HG02610 (cell line): ENCODE results near the gene MFSD6.
"Not testable (repeated sequence)": the region's sequence is repeated elsewhere in the genome, so short reads cannot be mapped to it uniquely, and the experiment has no call there.

Source experiments
- ATAC-seq: cut with Tn5 transposase; IDR thresholded peaks from one replicate; pipeline ENCODE4 v1.9.1; 2021; ENCODE audit warnings: mild to moderate bottlenecking, moderate library complexity; ENCODE audit not compliant: unreplicated experiment

The MFSD6 gene

DNA sequence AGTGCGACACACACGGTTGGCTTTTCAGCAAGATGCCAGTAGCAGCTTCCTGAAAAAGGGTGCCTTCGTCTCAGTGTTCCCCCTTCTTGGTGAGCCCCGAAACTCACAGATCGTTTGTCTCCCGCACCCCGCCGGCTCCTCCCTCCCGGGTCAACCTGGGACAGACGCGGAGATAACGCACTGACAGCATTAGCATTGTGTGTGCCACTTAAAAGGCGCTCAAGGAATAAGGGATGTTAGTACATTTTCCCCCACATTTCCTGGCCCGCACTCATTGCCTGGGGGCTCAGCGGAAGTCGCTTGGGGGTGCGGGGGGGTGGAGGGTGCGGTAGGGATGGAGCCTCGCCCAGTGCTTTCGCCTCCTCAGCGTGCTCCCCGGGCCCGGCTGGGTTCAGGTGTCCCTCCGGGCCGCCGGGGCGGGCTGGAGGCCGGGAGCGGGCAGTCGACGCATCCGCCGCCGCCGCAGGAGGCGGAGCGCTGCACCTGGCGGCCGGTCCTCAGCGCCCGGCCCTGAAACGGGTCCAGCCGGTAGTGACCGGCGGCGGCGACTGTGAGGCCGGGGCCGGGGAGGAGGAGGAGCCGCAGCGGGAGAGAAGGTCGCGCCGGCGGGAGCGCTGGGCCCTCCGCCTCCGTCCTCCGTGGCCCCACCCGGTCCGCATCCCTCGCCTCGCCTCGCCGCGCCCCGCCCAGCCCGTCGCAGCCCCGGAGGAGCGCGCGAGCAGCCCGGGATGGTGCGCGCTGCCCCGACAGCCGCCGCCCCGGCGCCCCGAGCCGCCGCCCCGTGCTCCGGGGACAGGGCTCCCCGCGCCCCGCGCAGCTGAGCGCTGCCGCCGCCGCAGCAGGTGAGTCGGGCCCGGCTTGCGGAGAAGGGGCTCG lies at the start of gene MFSD6:
MFSD6 (plus strand) TSS at position 694 of the 876 bp plus-strand sequence. CDS start 27,675 bp downstream, outside the sequence.
- peak; percentile 61 for ATAC-seq

DNA sequence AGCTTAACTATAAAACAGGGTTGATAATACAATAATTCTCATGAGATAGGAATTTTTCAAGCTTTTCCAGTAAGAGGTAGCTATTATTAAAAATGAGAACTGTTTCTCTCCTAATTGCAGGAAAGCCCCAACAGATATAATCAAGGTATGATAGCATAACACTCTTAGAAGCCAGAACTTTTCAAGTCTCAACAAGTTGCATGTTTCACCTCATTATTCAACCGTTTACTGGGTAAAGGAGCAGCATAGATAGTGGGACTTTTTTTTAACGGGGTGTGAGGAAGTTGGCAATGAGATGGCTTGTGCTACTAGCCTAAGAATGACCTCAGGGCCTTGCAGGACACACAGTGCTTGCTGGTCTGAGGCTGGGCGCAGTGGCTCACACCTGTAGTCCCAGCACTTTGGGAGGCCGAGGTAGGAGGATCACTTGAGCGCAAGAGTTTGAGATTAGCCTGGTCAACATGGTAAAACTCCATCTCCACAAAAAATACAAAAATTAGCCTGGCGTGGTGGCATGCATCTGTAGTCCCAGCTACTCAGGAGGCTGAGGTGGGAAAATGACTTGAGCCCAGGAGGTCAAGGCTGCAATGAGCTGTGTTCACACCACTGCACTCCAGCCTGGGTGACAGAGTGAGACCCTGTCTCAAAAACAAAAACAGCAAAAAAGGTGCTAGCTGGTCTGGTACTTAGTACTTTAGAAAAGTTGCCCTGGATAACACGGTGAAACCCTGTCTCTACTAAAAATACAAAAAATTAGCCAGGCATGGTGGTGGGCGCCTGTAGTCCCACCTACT lies 49.3 kb upstream of the MFSD6 start:
- not testable (repeated sequence) for ATAC-seq

DNA sequence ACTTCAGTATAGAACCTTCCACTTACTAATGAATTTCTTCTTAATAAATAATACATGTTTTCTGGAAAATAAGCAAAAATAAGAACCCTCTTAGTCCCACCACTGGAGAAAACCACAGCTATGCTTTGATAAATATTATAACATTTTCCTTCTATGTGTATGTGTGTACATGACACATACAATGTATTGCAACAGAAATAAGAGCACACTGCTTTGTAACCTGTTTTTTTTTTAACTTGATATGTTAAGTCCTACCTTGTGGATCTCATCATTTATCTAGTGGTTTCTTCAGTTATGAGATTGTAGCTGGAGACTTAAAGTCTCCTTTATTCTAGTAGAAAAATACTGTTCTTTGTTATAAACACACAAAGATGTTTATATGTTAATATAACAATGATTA lies 47.6 kb upstream of the MFSD6 start:
- ATAC-seq, result no peak

DNA sequence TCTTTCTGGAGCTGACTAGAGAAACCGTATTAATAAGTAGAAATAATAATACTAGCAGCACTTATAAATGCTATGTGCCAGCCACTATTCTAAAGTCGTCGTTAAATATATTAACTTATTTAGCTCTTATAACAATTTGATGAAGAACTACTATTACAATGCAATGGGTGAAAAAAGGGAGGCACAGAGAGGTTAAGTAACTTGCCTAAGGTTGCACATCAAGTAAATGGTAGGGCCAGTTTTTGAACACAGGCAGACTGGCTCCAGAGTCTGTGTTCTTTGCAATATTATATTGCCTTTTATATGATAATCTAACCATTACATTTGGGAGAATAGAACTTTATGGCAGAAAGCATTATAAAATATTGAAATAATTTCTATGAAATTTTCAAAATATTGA lies 47.2 kb upstream of the MFSD6 start:
- no peak for ATAC-seq

DNA sequence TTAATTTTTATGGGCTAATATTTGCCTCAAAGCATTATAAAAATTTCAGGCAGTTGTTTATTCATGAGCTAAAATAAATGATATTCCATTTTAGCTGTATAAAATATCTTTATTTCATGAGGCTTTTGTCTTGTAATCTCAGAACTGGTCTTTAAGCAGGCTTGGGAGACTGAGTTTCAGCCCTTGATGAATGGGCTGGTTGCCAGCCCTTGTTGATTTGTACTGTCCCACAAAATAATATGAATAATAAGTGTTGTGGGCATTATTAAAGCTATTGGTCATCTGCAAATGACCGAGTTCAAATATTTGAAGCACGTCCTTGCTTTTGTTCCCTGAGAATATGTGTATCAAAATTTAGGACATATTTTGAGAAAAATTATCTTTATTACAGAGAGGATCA lies 46.6 kb upstream of the MFSD6 start:
- no peak for ATAC-seq

DNA sequence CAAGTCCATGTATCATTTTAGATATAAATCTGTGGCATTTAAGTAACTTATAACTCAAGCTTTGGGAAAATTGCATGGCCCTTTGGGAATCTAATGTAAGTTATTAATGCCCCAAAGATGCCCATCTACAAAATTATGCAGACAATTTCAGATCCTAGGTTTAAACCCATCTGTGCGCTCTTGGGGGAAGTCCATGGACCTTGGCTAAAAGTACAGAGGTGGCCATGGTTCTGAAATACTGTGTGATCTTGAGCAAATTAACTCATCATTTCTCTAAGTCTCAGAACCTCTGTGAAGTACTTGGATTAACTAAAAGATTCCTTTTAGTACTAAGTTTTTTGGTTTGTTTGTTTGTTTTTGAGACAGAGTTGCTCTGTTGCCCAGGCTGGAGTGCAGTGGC lies 45.3 kb upstream of the MFSD6 start:
- ATAC-seq, result no peak

DNA sequence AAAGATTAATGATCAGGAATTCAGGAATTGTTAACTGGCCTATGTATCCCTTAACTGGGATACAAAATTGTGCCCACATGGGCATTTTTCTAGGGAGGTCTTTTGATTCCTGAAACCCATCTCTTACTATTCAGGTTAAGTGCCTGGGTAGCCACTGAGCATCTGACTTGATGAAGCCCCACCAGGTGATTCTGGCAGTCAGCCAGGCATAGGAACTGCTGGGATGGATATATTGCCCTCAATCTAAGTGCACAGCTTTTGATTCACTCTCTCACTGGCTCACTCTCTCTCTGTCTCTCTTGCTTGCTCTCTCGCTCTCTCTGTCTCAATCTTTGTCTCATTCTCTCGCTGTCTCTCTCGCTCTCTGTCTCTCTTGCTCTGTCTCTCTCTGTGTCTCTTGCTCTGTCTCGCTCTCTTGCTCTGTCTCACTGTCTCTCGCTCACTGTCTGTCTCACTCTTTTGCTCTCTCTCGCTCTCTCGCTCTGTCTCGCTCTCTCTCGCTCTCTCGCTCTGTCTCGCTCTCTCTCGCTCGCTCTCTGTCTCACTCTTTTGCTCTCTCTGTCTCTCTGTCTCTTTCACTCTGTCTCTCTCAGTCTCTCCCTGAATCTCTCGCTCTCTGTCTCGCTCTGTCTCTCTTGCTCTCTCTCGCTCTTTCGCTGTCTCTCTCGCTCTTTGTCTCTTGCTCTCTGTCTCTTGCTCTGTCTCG lies 42.5 kb upstream of the MFSD6 start:
- ATAC-seq, result no peak

DNA sequence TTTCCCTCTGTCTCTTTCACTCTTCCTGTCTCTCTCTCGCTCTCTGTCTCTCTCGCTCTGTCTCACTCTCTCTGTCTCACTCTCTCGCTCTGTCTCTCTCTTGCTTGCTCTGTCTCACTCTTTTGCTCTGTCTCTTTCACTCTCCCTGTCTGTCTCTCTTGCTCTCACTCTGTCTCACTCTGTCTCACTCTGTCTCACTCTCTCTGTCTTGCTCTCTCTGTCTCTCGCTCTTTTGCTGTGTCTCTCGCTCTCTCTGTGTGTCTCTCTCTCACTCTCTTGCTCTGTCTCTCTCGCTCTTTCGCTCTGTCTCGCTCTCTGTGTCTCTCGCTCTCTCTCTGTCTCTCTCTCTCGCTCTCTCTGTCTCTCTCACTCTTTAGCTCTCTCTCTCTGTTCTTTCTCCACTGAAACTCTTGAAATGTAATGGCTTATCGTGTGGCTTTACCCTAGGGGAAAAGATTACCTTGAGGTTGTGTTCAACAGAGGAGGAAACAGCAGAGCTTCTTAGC lies 41.9 kb upstream of the MFSD6 start:
- ATAC-seq, result no peak

DNA sequence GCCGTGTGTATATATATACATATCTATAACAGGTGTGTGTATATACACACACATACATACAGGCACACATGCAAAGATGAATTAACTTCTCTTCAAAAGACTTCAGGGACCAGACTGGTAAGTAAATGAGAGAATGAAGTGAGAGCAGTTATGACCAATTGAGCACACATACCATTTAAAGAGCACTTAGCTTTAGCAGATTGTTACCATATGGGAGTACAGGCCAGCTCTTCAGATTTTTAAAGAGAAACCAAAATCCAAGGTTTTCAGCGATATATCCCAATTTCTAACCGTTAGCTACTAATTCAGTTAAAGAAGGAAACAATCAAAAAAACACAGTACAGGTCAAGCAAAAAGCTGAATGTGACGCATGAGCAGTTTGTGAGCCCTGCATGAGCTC lies 41.1 kb upstream of the MFSD6 start:
- ATAC-seq, result no peak

DNA sequence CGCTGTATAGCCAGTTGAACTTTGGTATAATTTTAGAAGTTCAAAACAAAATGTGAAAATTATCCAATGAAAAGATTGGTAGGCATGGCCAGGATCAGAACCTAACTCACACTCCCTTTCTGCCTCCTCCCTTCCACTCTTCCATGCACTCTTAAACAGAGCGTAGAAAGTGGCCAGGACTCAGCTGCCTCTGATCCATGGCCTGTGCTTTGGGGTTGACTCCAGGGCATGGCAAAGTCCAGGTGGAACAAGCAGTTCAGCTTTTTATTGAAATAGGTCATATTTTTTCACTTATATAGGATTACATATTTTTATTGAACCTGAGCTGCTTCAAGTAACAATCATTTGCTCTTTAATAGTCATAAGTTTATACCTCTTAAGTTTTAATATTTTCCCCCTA lies 38.5 kb upstream of the MFSD6 start:
- ATAC-seq, result no peak

DNA sequence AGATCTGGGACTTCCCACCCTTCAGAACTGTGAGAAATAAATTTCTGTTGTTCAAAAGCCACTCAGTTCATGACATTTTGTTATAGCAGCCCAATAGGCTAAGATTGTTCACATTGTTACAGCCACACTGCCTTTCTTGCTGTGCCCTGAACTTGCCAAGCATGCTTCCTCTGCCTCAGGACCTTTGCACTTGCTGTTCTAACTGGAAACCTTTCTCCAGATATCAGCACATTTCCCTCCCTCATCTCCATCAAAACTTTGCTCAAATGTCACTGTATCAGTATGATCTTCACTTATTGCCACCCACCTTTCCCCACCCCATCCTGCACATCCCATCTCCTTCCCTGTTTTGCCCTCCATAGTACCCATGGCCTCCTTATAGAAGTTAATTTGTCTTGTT lies 32.1 kb upstream of the MFSD6 start:
- ATAC-seq, result no peak

DNA sequence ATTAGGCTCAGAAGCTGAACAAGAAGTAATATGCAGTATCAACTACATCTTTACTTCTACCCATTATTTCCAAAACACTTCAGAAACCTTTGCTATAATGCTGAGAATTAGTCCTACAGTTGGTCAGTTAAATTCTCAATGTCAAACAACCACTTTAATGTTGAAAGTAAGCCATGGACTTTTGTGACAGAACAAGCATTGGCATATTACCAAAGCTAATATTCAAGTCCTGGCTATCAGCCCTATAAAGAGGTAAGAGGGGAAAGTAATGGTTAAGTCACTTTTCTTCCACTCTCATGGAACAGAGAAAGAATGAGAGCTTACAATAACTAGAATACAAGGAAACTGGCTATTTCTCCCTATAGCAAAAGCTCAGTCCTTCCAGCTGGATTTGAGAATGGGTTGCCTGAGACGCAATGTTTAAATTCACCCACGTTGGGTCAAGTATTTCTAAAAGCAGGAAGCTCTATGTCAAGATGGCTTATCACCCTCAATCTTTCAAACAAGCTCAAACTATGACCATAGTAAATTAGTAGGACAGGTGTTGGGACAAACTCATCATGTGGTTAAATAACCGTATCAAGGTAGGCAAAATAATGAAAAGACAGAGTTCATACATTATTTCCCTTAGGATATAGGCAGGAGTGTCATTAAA lies 31.4 kb upstream of the MFSD6 start:
- ATAC-seq, result no peak

DNA sequence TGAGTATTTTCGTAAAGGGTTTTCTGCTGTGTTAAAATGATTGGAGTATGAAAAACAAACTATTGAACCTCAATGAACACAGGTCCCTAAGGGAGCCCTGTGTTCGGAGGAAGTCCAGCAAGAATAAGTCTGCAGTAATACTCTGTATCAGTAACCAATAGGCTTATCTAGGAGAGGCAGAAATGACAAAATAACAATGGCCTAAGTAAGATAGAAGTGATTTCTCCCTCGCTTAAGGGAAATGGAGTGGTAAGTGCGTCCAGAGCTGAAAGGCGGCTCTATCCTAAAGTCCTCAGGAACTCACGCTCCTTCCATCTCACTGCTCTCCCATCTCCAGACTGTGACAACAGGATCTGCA lies 29.3 kb upstream of the MFSD6 start:
- no peak for ATAC-seq

DNA sequence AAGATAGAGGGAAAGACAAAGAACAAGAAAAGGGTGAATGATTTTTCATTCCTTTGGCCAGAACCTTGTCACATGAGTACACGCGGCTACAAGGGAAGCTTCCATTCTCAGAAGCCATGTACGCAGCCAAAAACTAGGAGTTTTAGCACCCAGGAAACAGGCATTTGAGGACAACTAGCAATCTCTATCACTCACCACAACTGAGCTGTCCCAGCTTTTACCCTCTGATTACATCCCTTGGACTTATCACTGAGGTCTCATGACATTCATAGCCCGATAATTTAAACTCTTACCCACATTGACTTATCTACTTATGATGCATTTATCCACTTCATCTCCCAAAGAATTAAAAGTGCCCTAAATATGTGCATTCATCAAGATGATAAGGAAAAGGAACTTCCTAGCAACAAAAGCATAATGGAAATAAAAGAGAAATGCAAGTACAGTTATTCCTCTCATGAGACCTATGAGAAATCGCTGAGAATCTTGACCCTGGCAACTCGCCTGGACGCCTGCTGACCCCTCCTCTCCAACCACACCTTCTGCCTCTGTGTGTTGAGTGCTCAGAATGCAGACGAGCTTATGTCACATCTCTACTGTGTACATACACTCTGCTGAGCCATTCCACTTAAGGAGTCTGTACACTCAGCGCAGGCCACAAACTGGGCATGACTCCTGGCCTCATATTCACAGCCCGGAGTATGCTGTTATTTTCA lies 28.7 kb upstream of the MFSD6 start:
- no peak for ATAC-seq

DNA sequence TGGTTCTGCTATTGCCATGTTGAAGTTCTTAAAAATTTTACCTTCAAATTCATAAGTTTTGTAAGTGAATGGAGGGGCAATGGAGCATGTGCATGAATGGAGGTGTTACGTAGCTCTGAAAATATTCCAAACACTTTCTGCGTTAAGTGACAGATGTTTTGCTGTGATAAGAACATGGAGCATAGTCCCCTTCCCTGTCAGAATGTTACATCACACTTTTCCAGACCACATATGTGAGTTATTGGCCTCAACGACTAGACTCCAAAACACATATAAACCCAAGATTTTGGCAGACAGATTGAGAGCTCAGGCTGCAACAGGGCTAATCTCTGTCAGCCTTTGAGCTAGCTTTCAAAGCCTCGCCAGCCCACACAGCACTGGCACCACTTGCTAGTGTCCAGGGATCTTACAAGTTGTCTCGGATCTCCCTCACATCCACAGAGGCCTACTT lies 27.2 kb upstream of the MFSD6 start:
- ATAC-seq, result no peak

DNA sequence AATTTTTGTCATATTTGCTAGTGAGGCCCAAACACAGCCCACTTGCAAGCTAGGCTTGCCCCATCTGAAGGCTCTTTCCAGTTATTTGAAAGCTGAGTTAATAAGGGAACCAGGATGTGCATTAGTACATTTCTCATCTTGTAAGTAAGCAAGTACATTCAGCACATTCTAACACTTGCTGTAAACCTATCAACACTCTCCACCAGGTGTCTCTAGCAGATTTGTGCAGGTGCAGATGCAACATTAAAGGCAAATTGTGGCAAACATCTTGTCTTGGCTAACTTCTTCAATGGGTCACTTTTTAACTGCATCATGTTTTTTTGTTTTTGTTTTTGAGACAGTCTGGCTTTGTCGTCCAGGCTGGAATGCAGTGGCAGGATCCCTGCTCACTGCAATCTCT lies 25.3 kb upstream of the MFSD6 start:
- peak; percentile 87 for ATAC-seq

DNA sequence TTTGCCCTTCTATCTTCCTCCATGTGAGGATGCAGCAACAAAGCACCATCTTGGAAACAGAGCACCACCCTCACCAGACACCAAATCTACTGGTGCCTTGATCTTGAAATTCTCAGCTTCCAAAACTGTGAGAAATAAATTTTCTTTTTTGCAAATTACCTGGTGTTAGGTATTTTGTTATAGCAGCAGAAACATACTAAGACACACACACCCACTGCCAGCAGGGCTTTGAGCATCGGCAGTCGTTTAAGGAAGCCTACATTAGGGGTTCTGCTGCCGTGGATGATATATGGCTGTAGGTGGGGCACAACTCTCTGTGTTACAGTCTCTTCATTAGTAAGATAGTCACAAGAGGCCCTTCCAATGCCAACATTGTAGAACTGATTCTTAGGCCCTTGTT lies 20.7 kb upstream of the MFSD6 start:
- ATAC-seq, result no peak

DNA sequence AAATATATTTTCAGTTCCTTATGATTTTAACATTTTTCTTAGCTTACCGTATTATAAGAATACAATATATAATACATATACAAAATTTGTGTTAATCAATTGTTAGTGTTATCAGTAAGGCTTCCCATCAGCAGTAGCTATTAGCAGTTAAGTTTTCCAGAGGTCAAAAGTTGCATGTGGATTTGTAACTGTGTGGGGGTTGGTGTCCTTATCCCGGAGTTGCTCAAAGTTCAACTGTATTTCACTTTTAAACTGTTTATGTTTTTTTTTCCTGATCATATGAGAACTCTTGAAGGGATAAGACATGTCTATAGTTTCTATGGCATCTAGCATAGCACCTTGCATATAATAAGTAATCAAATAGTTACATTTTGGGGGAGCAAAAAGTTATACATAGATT lies 11.9 kb upstream of the MFSD6 start:
- ATAC-seq, result no peak

DNA sequence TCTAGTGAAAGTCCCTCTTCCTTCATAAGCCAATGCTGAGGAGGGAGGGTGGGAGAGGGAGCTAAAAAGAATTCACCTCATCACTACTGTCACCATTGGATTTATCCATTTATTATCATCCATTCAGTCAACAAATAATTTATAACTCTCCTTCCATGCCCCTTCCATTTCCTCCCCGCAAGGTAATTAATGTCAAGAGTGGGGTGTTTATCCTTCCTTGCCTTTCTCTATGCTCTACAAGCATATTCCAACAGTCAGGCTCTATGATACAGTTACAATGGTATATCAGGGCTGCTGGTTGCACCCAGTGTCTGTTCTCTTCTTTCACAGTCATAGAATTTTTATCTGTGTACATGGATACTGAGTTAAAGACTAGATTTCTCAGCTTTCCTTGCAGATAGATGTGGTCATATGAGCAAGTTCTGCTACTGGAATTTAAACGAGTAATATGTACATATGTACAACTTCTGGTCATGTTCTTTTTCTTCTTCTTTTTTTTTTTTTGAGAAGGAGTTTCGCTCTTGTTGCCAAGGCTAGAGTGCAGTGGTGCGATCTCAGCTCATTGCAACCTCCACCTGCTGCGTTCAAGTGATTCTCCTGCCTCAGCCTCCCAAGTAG lies 5.1 kb upstream of the MFSD6 start:
- no peak for ATAC-seq

DNA sequence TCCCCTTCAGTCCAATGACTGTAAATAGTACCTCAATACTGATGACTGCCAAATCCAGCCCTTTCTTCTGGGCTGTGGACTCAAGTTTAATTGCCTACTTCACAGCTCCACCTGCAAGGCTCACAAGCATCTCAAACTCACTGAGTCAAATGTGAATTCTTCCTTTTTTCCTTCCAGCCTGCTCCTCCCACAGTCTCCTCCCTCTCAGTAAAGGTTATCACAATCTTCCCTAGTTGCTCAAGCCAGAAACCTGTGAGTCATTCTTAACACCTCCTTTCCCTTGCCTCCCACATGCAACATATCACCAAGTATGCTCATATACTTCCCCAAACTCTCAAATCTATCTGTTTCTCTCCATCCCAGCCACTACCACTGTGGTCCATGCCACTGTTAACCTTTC lies 3.7 kb upstream of the MFSD6 start:
- ATAC-seq, result no peak
